Psoas muscle (tissue), 8 donors: ENCODE results near the gene POLR2E. TPM values are rescaled to one million over a fixed set of nuclear protein-coding genes. Genes with fewer than 3 reads are reported as not detected.
A peak's percentile ranks its signal among the peaks of the same experiment; 100 is the strongest.

Experiments used
- ATAC-seq, 4 donors: fragments of 200-7000 bp; cut with Tn5 transposase; one replicate each; pipeline ENCODE4 v1.9.1; 2020; ENCODE audit warnings: moderate library complexity in 3 of 4, mild to moderate bottlenecking in 2 of 4
- DNase-seq, 2 donors: peaks; one replicate each; pipeline ENCODE4 v3.0.0-alpha.2; 2020
- H3K27ac ChIP-seq: fragments of 200-600 bp; one replicate; pipeline ENCODE4 v1.8.0; 2022
- H3K27me3 ChIP-seq, 3 donors: fragments of 200-600 bp in 1 of 3; one replicate each; pipeline versions ENCODE4 v1.6.1 to v1.8.0; 2013 to 2022; ENCODE audit warnings: low read length in 2 of 3, mild to moderate bottlenecking in 2 of 3, moderate library complexity in 1 of 3; ENCODE audit not compliant: insufficient read depth in 3 of 3
- H3K36me3 ChIP-seq, 2 donors: fragments of 200-600 bp in 1 of 2; one replicate each; pipeline versions ENCODE4 v1.6.1 to v1.8.0; 2013 to 2022; ENCODE audit warnings: low read depth in 1 of 2, mild to moderate bottlenecking in 1 of 2, moderate library complexity in 1 of 2; ENCODE audit not compliant: insufficient read depth in 1 of 2
- H3K4me1 ChIP-seq: fragments of 200-600 bp; one replicate; pipeline ENCODE4 v1.8.0; 2022
- H3K4me3 ChIP-seq: fragments of 200-600 bp; one replicate; pipeline ENCODE4 v1.8.0; 2022; ENCODE audit warnings: mild to moderate bottlenecking
- H3K9me3 ChIP-seq: fragments of 200-600 bp; one replicate; pipeline ENCODE4 v1.8.0; 2022
- CTCF ChIP-seq: fragments of 200-600 bp; IDR thresholded peaks from one replicate; pipeline ENCODE4 v1.8.0; 2022; ENCODE audit warnings: antibody characterized with exemption
- WGBS, 3 donors: extraction: QIAGEN DNeasy Blood & Tissue Kit; methylation state at CpG; one replicate each; pipeline versions ENCODE4 v1.1.6 to v1.1.7; 2013; 5-methylcytosine and 5-hydroxymethylcytosine counted together
- intact Hi-C, 2 donors: fragments of 100-400 bp; cut with DNase I; formaldehyde crosslinking; loops; one replicate each; pipeline versions ENCODE4 v1.11.0 to v1.14.2; 2022
- polyA plus RNA-seq, 3 donors: library from polyadenylated mRNA; stranded (reverse); fragments of 200-250 nt; gene quantifications; one replicate each; pipeline ENCODE4 v1.2.3, GENCODE V29; 2013
- total RNA-seq, 4 donors: library from RNA; stranded (reverse); fragmentation: NEBNext Ultra II Directional in 2 of 4; extraction: Animal tissue kit (Norgen Biotek cat#: 25700) in 2 of 4; gene quantifications; one replicate each; pipeline versions ENCODE4 v1.2.1 to v1.2.4, GENCODE V29; 2021 to 2023
- donor health status: healthy with polysubstance abuse.
- donor health status: DM: no; HTN: no; CAD: no; lungs with moderate emphysema.
- donor health status: Bipolar disorder and iron deficiency.
- donor health status: healthy.
- donor health status: DM: yes; HTN: yes; CAD: no.
- donor health status: DM: no; HTN: no; CAD: no.
- donor health status: DM: no; HTN: no; CAD: no.
- donor health status: DM: yes; HTN: yes; CAD: no.

The POLR2E gene
- total and polyA plus RNA-seq, 7 donors, result 133 to 243 (median 147) TPM

DNA sequence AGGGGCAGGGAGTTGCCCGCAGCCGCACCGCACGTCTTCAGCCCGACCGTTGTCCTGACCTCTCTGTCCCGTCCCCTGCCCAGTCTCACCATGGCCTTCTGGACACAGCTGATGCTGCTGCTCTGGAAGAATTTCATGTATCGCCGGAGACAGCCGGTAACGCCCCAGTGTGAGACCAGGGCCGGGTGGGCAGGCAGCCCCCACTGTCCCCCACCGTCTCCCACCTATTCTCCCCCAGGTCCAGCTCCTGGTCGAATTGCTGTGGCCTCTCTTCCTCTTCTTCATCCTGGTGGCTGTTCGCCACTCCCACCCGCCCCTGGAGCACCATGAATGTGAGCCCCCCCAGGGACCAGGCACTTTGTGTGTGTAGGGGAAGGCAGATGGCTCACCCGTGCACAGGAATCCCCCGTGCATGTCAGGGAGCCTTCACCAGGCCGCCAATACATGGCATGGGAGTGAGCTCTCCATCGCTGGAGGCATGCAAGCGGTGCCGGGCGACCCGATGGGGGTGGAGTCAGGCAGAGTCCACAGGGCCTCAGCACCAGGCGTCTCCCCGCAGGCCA, 53.8 kb downstream of the POLR2E start:
- H3K4me1 ChIP-seq, result peaks cover 32% of the 10 kb centered on the region
- H3K27ac ChIP-seq, result peak overlapping the region; percentile 82
- H3K4me3 ChIP-seq, result peak overlapping the region; percentile 74
- no peak for DNase-seq
- intact Hi-C loops, result loop anchor here (5.0 kb wide), 1 partner anchor 51 kb away; no protein-coding TSS in a partner anchor
- WGBS, 3 donors, result 8 to 12% (median 10%) methylated on average over 25 to 26 of the region's 26 CpGs
- peak in 3 of 4 donors; percentile 5 to 28 (median 20) for ATAC-seq
- TF ChIP-seq CTCF, result no peak
- peaks cover 0 to 21% of the 10 kb centered on the region in 2 donors for H3K36me3 ChIP-seq
- no peaks in the 10 kb centered on the region for H3K27me3 ChIP-seq
- H3K9me3 ChIP-seq, result no peaks in the 10 kb centered on the region

DNA sequence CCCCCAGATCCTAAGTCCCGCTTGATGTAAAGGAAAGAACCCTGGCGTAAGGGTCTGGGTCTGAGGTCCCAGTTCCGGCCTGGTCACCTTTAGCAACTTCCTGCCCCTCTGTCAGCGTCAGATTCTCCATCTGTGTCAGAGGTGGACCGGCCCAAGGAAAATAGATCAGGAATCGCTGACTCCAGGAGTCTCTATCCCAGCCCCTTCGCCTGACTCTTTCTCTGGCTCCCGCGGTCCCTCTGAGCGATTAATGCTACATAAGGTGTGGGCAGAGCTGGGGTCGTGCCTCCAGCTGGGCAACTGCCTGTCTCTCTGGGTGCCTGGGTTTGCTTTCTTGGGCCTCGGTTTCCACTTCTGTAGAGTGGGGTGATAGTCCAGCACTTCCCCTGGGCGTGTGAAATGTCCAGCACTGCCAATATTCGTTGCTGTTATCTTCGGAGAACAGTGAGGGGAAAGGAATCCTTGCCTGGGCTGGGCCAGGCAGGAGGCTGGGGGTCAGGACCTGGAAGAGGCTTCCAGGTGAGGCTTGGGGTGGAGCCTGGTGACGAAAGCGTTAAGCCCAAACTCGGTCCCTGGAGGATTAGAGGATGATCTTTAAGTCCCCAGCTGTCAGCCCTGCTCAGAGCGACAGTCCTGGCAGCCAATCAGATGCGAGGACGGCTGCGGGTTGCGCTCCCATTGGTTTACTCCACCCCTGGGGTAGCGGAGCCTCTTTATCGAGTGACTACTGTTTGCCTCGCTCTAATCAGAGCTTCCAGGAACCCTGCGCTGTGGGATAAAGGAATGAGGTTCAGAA, 54.5 kb downstream of the POLR2E start:
- DNase-seq (peak; percentile 90 to 95), ATAC-seq (peak; percentile 77 to 88 (median 81))
- peak overlapping the region; percentile 82 for H3K27ac ChIP-seq
- H3K36me3 ChIP-seq, result peaks cover 0 to 14% of the 10 kb centered on the region in 2 donors
- WGBS, 3 donors, result 1 to 2% (median 2%) methylated on average over 27 of the region's 27 CpGs
- intact Hi-C loops, result loop anchor here (5.0 kb wide), 1 partner anchor 52 kb away; no protein-coding TSS in a partner anchor
- H3K27me3 ChIP-seq, result no peaks in the 10 kb centered on the region
- no peak for TF ChIP-seq CTCF
- peak overlapping the region; percentile 74 for H3K4me3 ChIP-seq
- peaks cover 32% of the 10 kb centered on the region for H3K4me1 ChIP-seq
- H3K9me3 ChIP-seq, result no peaks in the 10 kb centered on the region

GRCh38 chr19:1039646-1040475, 55.3 kb downstream of the POLR2E start, which contains the start of gene ABCA7:
Gene ABCA7, plus strand, starts transcription at chr19:1040107. Its CDS starts 1,255 bp downstream, at chr19:1041362.
- peak within 1 kb of the TSS; percentile 82 for H3K27ac ChIP-seq

More at GRCh38 chr19:1039646-1040475, 55.3 kb downstream of the POLR2E start, which contains the start of gene ABCA7:
- Histone ChIP-seq H3K9me3 (no peaks in the 10 kb centered on the region), H3K4me1 (peaks cover 32% of the 10 kb centered on the region), H3K27me3 (no peaks in the 10 kb centered on the region), H3K36me3 (peaks cover 0 to 11% of the 10 kb centered on the region in 2 donors), H3K4me3 (peak within 1 kb of the TSS; percentile 74)
- peak; percentile 89 to 92 (median 91) for ATAC-seq
- WGBS, 3 donors, result 1 to 2% (median 1%) methylated on average over 43 to 56 of the region's 56 CpGs
- no peak for TF ChIP-seq CTCF
- intact Hi-C loops, result loop anchor here (5.0 kb wide), 1 partner anchor 52 kb away; no protein-coding TSS in a partner anchor
- peak; percentile 98 to 99 for DNase-seq
